ENCODE results near the gene PROM2. TPM values are rescaled to one million over a fixed set of nuclear protein-coding genes. Genes with fewer than 3 reads are reported as not detected.

Gene PROM2
- total and polyA plus RNA-seq, 2 experiments from 2014 or later, result 2.1 to 2.2 TPM

GRCh38 chr2:95281071-95281470, 6.8 kb downstream of the PROM2 start (continued):
- TF ChIP-seq ZNF462 (CRISPR knock-in tag; IDR thresholded peaks at IDR 0.05), result no peak

GRCh38 chr2:95281786-95282185, 7.5 kb downstream of the PROM2 start:
- Histone ChIP-seq H3F3A (replicated peaks; ENCODE audit: low read depth) (no peaks in the 10 kb centered on the region), H3K79me2 (replicated peaks; ENCODE audit: insufficient read depth) (no peaks in the 10 kb centered on the region), H3K4me1 (ENCODE audit: insufficient read depth) (no peaks in the 10 kb centered on the region; the same call in 1 of the 2 replicates), H3K4me3 (no peak overlapping the region), H4K20me1 (replicated peaks; ENCODE audit: insufficient read depth) (no peaks in the 10 kb centered on the region), H3K27ac (ENCODE audit: low read depth) (no peak overlapping the region), H3K4me2 (no peak overlapping the region), H3K9me2 (ENCODE audit: insufficient read depth) (no peaks in the 10 kb centered on the region), H2AFZ (no peak overlapping the region), H3K36me3 (ENCODE audit: insufficient read depth) (no peaks in the 10 kb centered on the region), H3K27me3 (ENCODE audit: insufficient read depth) (no peaks in the 10 kb centered on the region)
- no peak for DNase-seq (ENCODE audit: low spot score)
- Mint-ChIP-seq H3K9me3 (no peaks in the 10 kb centered on the region), H3K27me3 (ENCODE audit: insufficient read depth, low read depth, poor library complexity) (peaks cover 7% of the 10 kb centered on the region), H3K36me3 (ENCODE audit: low read depth) (no peaks in the 10 kb centered on the region; the same call in 2 of the 3 replicates), H3K4me3 (no peak overlapping the region), H3K27ac (no peak overlapping the region), H3K4me1 (peaks cover 7% of the 10 kb centered on the region)
- ATAC-seq, result no peak
- TF ChIP-seq REST (IDR thresholded peaks at IDR 0.05; ENCODE audit: unreplicated experiment), result no peak
- TF ChIP-seq ETS1 (IDR thresholded peaks at IDR 0.05), result no peak
- TF ChIP-seq ZNF331 (CRISPR knock-in tag; IDR thresholded peaks at IDR 0.05; ENCODE audit: low read depth), result no peak
- no peak for TF ChIP-seq ZNF114 (CRISPR knock-in tag; IDR thresholded peaks at IDR 0.05)

Data from GM23338 (cell line).